HepG2 (cell line): Measurements from ENCODE around the gene YY1. TPM values are rescaled to one million over a fixed set of nuclear protein-coding genes. Genes with fewer than 3 reads are reported as not detected.

Experiments used
- FOSL2 ChIP-seq: sonication (generic); formaldehyde crosslinking; IDR thresholded peaks from 2 replicates; pipeline ENCODE4 v1.4.0; 2020; ENCODE audit warnings: missing genetic modification reagents
- FOXC1 ChIP-seq: sonication (generic); formaldehyde crosslinking; IDR thresholded peaks from 2 replicates; pipeline ENCODE4 v1.8.0; 2022; ENCODE audit warnings: mild to moderate bottlenecking, missing genetic modification reagents, borderline replicate concordance
- HNF1A ChIP-seq, 2 experiments: sonication (generic) in 1 of 2; formaldehyde crosslinking in 1 of 2; IDR thresholded peaks; 2 replicates each; pipeline versions ENCODE4 v1.4.0 to v1.6.1; 2016 to 2020; ENCODE audit warnings: borderline replicate concordance in 1 of 2, low read depth in 1 of 2, mild to moderate bottlenecking in 1 of 2, missing genetic modification reagents in 1 of 2
- HOXA3 ChIP-seq: sonication (generic); formaldehyde crosslinking; IDR thresholded peaks from 2 replicates; pipeline ENCODE4 v1.5.0; 2020; ENCODE audit warnings: missing genetic modification reagents
- HOXA7 ChIP-seq: sonication (generic); formaldehyde crosslinking; IDR thresholded peaks from 2 replicates; pipeline ENCODE4 v1.8.1; 2022; ENCODE audit warnings: mild to moderate bottlenecking, missing genetic modification reagents, moderate library complexity
- JUNB ChIP-seq: sonication (generic); formaldehyde crosslinking; IDR thresholded peaks from 2 replicates; pipeline ENCODE4 v1.8.0; 2022; ENCODE audit warnings: missing genetic modification reagents, mild to moderate bottlenecking, borderline replicate concordance
- KLF12 ChIP-seq: sonication (generic); formaldehyde crosslinking; IDR thresholded peaks from 2 replicates; pipeline ENCODE4 v1.4.0; 2020; ENCODE audit warnings: missing genetic modification reagents, borderline replicate concordance
- TIGD3 ChIP-seq: sonication (generic); formaldehyde crosslinking; IDR thresholded peaks from 2 replicates; pipeline ENCODE4 v1.5.1; 2020; ENCODE audit warnings: mild to moderate bottlenecking, missing genetic modification reagents, borderline replicate concordance
- ZBTB38 ChIP-seq: sonication (generic); formaldehyde crosslinking; IDR thresholded peaks from 2 replicates; pipeline ENCODE4 v1.5.1; 2020; ENCODE audit warnings: mild to moderate bottlenecking, missing genetic modification reagents
- ZFP1 ChIP-seq: IDR thresholded peaks from 2 replicates; pipeline ENCODE4 v1.6.1; 2016
- ZNF343 ChIP-seq: sonication (generic); formaldehyde crosslinking; IDR thresholded peaks from 2 replicates; pipeline ENCODE4 v1.4.0; 2020; ENCODE audit warnings: mild to moderate bottlenecking, missing genetic modification reagents
- ZNF660 ChIP-seq: sonication (generic); formaldehyde crosslinking; IDR thresholded peaks from 2 replicates; pipeline ENCODE4 v1.5.1; 2020; ENCODE audit warnings: mild to moderate bottlenecking, low read depth, missing genetic modification reagents, borderline replicate concordance
- polyA plus RNA-seq, 8 experiments: library from polyadenylated mRNA; depleted of rRNA in 3 of 8; stranded (reverse) in 7 of 8; unstranded in 1 of 8; fragments of >200 nt; fragmentation: Illumina TruSeq in 4 of 8; extraction: Trizol in 4 of 8; gene quantifications; 2 replicates each; pipeline versions ENCODE4 v1.2.1 to v1.2.3, GENCODE V29; 2011 to 2016; ENCODE audit warnings: low read depth in 4 of 8, missing spikeins in 1 of 8, mixed read lengths in 1 of 8; ENCODE audit not compliant: insufficient read depth in 1 of 8
- total RNA-seq, 5 experiments: library from RNA; depleted of rRNA; stranded (reverse); fragments of >200 nt; fragmentation: Illumina TruSeq; extraction: Trizol; gene quantifications; 2 replicates each; pipeline ENCODE4 v1.2.3, GENCODE V29; 2016; ENCODE audit warnings: low read depth in 1 of 5
- TF ChIP-seq, protein P1 (sequence below): sonication (generic); formaldehyde crosslinking; IDR thresholded peaks from 2 replicates; pipeline ENCODE4 v1.5.0; 2020; ENCODE audit warnings: mild to moderate bottlenecking, missing genetic modification reagents
- TF ChIP-seq, protein P2 (sequence below): sonication (generic); formaldehyde crosslinking; IDR thresholded peaks from 2 replicates; pipeline ENCODE4 v1.5.0; 2020; ENCODE audit warnings: mild to moderate bottlenecking, missing genetic modification reagents, borderline replicate concordance
- TF ChIP-seq, protein P3 (sequence below): sonication (generic); formaldehyde crosslinking; IDR thresholded peaks from 2 replicates; pipeline ENCODE4 v1.8.1; 2023; ENCODE audit warnings: mild to moderate bottlenecking, inconsistent platforms, moderate library complexity, missing genetic modification reagents, borderline replicate concordance

The YY1 gene
- total and polyA plus RNA-seq, 2 of the 13 experiments (the other 11 are each of a cell fraction or from before 2014, with no cell fraction given) = 29.4 to 68.1 TPM

GRCh38 chr14:100323121-100323941 lies 84.4 kb downstream of the YY1 start, which contains the start of gene SLC25A47 (continued):
- TF ChIP-seq, protein P1, sequence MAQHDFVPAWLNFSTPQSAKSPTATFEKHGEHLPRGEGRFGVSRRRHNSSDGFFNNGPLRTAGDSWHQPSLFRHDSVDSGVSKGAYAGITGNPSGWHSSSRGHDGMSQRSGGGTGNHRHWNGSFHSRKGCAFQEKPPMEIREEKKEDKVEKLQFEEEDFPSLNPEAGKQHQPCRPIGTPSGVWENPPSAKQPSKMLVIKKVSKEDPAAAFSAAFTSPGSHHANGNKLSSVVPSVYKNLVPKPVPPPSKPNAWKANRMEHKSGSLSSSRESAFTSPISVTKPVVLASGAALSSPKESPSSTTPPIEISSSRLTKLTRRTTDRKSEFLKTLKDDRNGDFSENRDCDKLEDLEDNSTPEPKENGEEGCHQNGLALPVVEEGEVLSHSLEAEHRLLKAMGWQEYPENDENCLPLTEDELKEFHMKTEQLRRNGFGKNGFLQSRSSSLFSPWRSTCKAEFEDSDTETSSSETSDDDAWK (CRISPR knock-in tag) = no peak
- TF ChIP-seq, protein P2, sequence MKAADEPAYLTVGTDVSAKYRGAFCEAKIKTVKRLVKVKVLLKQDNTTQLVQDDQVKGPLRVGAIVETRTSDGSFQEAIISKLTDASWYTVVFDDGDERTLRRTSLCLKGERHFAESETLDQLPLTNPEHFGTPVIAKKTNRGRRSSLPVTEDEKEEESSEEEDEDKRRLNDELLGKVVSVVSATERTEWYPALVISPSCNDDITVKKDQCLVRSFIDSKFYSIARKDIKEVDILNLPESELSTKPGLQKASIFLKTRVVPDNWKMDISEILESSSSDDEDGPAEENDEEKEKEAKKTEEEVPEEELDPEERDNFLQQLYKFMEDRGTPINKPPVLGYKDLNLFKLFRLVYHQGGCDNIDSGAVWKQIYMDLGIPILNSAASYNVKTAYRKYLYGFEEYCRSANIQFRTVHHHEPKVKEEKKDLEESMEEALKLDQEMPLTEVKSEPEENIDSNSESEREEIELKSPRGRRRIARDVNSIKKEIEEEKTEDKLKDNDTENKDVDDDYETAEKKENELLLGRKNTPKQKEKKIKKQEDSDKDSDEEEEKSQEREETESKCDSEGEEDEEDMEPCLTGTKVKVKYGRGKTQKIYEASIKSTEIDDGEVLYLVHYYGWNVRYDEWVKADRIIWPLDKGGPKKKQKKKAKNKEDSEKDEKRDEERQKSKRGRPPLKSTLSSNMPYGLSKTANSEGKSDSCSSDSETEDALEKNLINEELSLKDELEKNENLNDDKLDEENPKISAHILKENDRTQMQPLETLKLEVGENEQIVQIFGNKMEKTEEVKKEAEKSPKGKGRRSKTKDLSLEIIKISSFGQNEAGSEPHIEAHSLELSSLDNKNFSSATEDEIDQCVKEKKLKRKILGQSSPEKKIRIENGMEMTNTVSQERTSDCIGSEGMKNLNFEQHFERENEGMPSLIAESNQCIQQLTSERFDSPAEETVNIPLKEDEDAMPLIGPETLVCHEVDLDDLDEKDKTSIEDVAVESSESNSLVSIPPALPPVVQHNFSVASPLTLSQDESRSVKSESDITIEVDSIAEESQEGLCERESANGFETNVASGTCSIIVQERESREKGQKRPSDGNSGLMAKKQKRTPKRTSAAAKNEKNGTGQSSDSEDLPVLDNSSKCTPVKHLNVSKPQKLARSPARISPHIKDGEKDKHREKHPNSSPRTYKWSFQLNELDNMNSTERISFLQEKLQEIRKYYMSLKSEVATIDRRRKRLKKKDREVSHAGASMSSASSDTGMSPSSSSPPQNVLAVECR (CRISPR knock-in tag) = peak; percentile 58
- no peak for TF ChIP-seq ZNF660 (CRISPR knock-in tag)
- TF ChIP-seq TIGD3 = no peak
- TF ChIP-seq HOXA7 (CRISPR knock-in tag) = no peak
- no peak for TF ChIP-seq FOSL2
- no peak for TF ChIP-seq ZFP1 (CRISPR knock-in tag)
- no peak for TF ChIP-seq ZBTB38 (CRISPR knock-in tag)
- no peak for TF ChIP-seq JUNB (CRISPR knock-in tag)
- TF ChIP-seq HOXA3 (CRISPR knock-in tag) = no peak; the same call in 1 of the 2 replicates
- TF ChIP-seq ZNF343 = no peak
- no peak for TF ChIP-seq KLF12 (CRISPR knock-in tag)
- TF ChIP-seq, protein P3, sequence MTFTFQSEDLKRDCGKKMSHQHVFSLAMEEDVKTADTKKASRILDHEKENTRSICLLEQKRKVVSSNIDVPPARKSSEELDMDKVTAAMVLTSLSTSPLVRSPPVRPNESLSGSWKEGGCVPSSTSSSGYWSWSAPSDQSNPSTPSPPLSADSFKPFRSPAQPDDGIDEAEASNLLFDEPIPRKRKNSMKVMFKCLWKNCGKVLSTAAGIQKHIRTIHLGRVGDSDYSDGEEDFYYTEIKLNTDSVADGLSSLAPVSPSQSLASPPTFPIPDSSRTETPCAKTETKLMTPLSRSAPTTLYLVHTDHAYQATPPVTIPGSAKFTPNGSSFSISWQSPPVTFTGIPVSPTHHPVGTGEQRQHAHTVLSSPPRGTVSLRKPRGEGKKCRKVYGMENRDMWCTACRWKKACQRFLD (CRISPR knock-in tag) = no peak
- TF ChIP-seq FOXC1 = no peak; the same call in 1 of the 2 replicates
- no peak for TF ChIP-seq HNF1A (IDR thresholded peaks at IDR 0.05; ENCODE audit: low read depth)
- TF ChIP-seq HNF1A (CRISPR knock-in tag; IDR thresholded peaks at IDR 0.05; ENCODE audit: borderline replicate concordance) = 0 out of 2 replicates have a peak, but pooled peaks have one; percentile 33
